AG09309 (cell line): ENCODE results near the gene FOXJ1.
A peak's percentile ranks its signal among the peaks of the same experiment; 100 is the strongest.

Experiments used
- DNase-seq: peaks from one replicate; pipeline ENCODE4 v3.0.0-alpha.2; 2010; ENCODE audit warnings: low read depth
- H3K4me3 ChIP-seq: 2 replicates; pipeline ENCODE4 v1.5.1; 2011; ENCODE audit warnings: mild to moderate bottlenecking, low read depth, low read length, moderate library complexity; ENCODE audit not compliant: control insufficient read depth
- TF ChIP-seq, protein P1 (sequence below): IDR thresholded peaks from 2 replicates; pipeline ENCODE4 v1.5.1; 2011; ENCODE audit warnings: mild to moderate bottlenecking, low read depth, low read length, inconsistent platforms; ENCODE audit not compliant: insufficient read depth, control insufficient read depth; ENCODE audit errors: missing control alignments

The FOXJ1 gene

DNA sequence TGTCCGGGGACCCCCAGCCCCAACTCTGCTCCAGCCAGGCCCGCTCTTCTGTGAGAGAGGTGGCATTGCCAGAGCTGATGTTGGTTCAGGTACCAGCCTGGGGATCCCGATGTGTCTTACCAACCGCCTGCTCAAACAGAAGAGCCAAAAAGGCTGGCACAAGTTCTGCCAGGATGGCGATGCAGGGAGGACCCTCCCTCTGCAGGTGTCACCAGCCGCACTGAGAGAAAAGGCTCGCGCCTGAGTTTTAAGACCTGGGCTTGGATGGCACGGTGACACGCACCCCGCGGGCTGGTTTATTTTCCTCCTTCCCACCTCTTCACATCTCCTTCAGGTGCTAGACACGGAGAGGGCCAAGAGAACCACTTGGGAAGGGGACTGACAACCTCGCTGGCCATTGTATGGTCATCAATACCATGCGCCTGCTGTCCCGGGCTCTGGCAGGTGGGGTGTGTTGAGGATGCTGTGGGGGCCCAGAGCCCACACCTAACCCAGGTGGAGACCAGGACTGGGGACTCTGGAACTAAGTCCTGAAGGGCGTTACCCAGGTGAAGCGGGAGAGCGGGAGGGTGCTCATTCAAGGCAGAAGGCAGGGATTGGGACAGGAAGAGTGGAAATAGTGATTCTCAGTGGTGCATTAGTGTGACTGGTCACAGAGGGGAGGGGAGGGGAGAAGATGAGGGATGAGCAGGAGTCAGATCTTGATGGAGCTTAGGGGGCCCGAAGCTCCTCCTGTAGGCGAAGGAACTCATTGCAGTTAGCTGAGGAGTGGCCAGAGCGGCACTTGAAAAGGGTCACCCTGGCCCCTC lies 16.3 kb downstream of the FOXJ1 start:
- TF ChIP-seq, protein P1, sequence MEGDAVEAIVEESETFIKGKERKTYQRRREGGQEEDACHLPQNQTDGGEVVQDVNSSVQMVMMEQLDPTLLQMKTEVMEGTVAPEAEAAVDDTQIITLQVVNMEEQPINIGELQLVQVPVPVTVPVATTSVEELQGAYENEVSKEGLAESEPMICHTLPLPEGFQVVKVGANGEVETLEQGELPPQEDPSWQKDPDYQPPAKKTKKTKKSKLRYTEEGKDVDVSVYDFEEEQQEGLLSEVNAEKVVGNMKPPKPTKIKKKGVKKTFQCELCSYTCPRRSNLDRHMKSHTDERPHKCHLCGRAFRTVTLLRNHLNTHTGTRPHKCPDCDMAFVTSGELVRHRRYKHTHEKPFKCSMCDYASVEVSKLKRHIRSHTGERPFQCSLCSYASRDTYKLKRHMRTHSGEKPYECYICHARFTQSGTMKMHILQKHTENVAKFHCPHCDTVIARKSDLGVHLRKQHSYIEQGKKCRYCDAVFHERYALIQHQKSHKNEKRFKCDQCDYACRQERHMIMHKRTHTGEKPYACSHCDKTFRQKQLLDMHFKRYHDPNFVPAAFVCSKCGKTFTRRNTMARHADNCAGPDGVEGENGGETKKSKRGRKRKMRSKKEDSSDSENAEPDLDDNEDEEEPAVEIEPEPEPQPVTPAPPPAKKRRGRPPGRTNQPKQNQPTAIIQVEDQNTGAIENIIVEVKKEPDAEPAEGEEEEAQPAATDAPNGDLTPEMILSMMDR, result peak; percentile 26
- no peak overlapping the region for H3K4me3 ChIP-seq
- no peak for DNase-seq

DNA sequence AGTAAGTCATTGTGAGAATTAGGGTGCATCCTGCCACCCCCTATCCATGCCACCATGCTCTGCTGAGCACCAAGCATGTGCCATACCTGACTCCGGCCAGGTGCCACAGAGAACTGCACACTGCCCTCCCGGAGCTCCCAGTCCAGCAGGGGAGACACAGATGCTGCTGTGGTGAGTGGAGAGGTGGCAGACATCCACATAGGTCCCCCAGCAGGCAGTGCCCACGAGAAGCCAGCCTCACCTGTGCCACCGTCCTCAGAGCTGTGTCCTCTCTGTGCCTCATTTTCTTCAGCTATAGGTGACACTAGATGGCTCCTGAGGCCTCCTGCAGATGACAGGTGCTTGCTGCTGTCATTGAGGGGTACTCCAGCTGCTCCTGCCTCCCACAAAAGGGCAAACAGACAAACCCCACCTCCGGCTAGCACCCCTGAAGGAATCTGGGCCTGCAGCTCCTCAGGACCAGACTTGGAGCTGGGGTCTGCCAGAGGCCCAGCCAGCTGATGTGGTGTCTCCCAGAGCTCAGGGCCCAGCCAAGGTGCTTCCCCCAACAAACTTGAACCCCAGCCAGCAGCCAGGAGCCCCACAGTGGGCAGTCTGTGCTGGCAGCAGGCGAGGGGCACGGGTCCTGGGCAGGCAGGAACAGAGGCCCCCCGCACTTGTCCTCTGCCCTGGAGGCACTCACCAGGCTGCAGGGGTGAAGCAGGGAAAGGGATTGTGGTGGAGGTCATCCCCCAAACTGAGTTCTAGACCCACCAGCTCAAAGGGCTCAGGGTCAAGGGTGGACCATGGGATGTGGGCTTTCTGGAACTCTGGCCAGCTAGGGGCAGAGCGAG lies 17.1 kb downstream of the FOXJ1 start:
- TF ChIP-seq, protein P1, result no peak
- no peak overlapping the region for H3K4me3 ChIP-seq
- no peak for DNase-seq

DNA sequence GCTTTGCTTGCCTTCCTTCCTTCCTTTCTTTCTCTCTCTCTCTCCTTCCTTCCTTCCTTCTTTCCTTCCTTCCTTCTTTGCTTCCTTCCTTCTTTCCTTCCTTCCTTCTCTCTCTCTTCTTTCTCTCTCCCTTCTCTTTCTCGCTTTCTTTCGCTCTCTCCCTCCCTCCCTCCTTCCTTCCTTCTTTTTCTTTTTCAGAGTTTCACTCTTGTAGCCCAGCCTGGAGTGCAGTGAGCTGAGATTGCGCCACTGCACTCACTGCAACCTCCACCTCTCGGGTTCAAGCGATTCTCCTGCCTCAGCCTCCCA lies 17.9 kb downstream of the FOXJ1 start:
- H3K4me3 ChIP-seq, result no peak overlapping the region
- DNase-seq, result no peak
- TF ChIP-seq, protein P1, result no peak

- TF ChIP-seq, protein P1, result no peak
- H3K4me3 ChIP-seq, result no peak overlapping the region
- no peak for DNase-seq
These were observed 18.4 kb downstream of the FOXJ1 start for GRCh38 chr17:76122431-76123190.

DNA sequence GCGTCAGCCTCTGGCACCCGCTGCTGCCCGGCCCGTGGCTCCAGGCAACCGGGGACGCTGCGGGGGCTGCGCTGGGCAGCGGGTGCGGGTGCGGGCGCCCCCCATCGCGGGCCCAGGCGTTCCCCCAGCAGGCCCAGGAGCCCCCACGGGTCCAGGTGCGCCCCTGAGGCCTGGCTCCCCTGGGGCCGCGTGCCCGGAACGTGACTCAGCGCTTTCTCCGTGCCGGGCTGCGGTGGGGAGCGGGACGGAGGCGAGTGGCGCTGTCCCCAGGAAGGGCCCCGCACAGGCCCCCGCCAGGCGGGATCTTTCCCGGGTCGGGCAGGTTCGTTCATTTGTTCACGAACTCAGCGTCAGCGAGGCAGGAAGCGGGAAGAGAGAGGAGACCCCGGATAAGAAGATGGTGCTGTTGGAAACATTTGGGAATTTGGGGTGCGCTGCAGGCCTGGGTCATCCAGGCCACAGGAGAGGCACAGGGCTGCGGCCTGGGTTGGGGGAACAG lies 19.1 kb downstream of the FOXJ1 start:
- TF ChIP-seq, protein P1, result no peak
- DNase-seq, result no peak
- no peak overlapping the region for H3K4me3 ChIP-seq

GRCh38 chr17:76120658-76121008 lies 20.4 kb downstream of the FOXJ1 start:
- H3K4me3 ChIP-seq, result no peak overlapping the region
- no peak for DNase-seq
- TF ChIP-seq, protein P1, result no peak
